SK-N-MC (cell line): Measurements from ENCODE around the gene MINK1.

Source experiments
- EZH2 ChIP-seq: fragments of 200-600 bp; sonication (generic); IDR thresholded peaks from one replicate; pipeline ENCODE4 v1.6.1; 2017; ENCODE audit warnings: antibody characterized with exemption
- POLR2AphosphoS5 ChIP-seq: IDR thresholded peaks from 2 replicates; pipeline ENCODE4 v1.6.1; 2012; ENCODE audit warnings: mild to moderate bottlenecking, low read depth, low read length, borderline replicate concordance

DNA sequence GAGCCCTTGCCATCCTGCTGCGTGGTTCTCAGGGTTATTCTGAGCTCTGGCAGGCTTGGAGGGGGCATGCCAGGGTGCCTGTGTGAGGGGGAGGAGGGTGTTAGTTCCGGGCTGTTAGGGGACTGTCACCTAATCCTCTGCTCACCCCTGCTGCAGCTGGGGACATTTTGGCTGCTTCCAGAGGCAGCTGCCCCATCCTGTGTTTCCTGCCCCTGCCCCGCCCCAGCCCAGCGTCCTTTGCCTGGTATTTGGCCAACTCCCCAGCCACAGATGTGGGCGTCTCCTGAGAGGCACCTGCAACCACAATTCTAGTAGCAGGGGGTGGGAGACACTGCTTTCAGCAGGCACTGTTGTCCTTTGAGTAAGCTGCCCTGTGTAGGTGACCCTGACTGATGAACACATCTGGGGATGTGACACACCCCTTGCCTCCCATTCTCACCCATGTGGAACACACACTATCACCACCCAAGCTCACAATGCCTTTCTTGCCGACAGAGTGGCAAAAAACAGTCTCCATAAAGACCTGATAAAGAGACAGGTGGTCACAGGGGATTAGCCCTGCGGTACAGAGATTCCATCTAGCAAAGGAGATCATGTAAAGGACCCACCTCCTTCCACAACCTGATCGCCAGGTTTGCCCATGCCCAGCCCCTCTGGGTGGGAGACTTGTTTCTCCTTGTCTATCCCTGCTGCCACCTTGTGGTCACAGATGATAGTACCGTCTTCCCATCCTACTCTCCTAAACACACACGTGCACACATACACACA, 70.1 kb downstream of the MINK1 start, which contains the start of gene CHRNE:
- TF ChIP-seq EZH2 = no peak
- no peak for TF ChIP-seq POLR2AphosphoS5
